KMS-11 (cell line): ENCODE measurements around the gene YPEL2.

Experiments used
- H2AFZ ChIP-seq: fragments of 200-600 bp; sonication (generic); 2 replicates; pipeline ENCODE4 v1.6.1; 2016; ENCODE audit warnings: antibody characterized with exemption, mixed run types, low read depth
- H3K27ac ChIP-seq: fragments of 200-600 bp; sonication (generic); 2 replicates; pipeline ENCODE4 v1.6.1; 2016; ENCODE audit warnings: mild to moderate bottlenecking, mixed run types
- H3K27me3 ChIP-seq: fragments of 200-600 bp; sonication (generic); 2 replicates; pipeline ENCODE4 v1.6.1; 2017; ENCODE audit warnings: mild to moderate bottlenecking, low read depth, mixed run types, moderate library complexity; ENCODE audit not compliant: insufficient read depth
- H3K36me3 ChIP-seq: fragments of 200-600 bp; sonication (generic); 2 replicates; pipeline ENCODE4 v1.6.1; 2017; ENCODE audit warnings: mild to moderate bottlenecking, mixed run types; ENCODE audit not compliant: insufficient read depth
- H3K4me1 ChIP-seq: fragments of 200-600 bp; sonication (generic); 2 replicates; pipeline ENCODE4 v1.6.1; 2016; ENCODE audit warnings: mild to moderate bottlenecking, low read depth, mixed run types; ENCODE audit not compliant: poor library complexity, severe bottlenecking
- H3K4me2 ChIP-seq: fragments of 200-600 bp; sonication (generic); 2 replicates; pipeline ENCODE4 v1.7.0; 2016; ENCODE audit warnings: mild to moderate bottlenecking, mixed run types
- H3K4me3 ChIP-seq: fragments of 200-600 bp; sonication (generic); IDR thresholded peaks from 2 replicates; pipeline ENCODE4 v1.6.1; 2017; ENCODE audit warnings: low read depth, low read length, mixed read lengths; ENCODE audit not compliant: insufficient read depth
- H3K79me2 ChIP-seq: fragments of 200-600 bp; sonication (generic); 2 replicates; pipeline ENCODE4 v1.6.1; 2016; ENCODE audit warnings: low read depth, mixed run types; ENCODE audit not compliant: insufficient read depth
- H3K9ac ChIP-seq: fragments of 200-600 bp; sonication (generic); 2 replicates; pipeline ENCODE4 v1.6.1; 2016; ENCODE audit warnings: mild to moderate bottlenecking, mixed run types
- H4K20me1 ChIP-seq: fragments of 200-600 bp; sonication (generic); 2 replicates; pipeline ENCODE4 v1.6.1; 2016; ENCODE audit warnings: mild to moderate bottlenecking, mixed run types; ENCODE audit not compliant: insufficient read depth
- CTCF ChIP-seq: fragments of 200-600 bp; sonication (generic); conservative IDR thresholded peaks from 2 replicates; pipeline ENCODE4 v1.6.1; 2017; ENCODE audit warnings: low read depth, mild to moderate bottlenecking, antibody characterized with exemption, low read length, moderate library complexity, mixed read lengths

The YPEL2 gene

GRCh38 chr17:59338498-59338897, 7.0 kb downstream of the YPEL2 start:
- Histone ChIP-seq H3K4me1 (no peaks in the 10 kb centered on the region), H3K4me2 (no peak overlapping the region), H3K4me3 (no peak overlapping the region), H2AFZ (no peak overlapping the region), H3K27ac (no peak overlapping the region), H3K79me2 (no peaks in the 10 kb centered on the region), H3K9ac (no peak overlapping the region), H4K20me1 (no peaks in the 10 kb centered on the region), H3K27me3 (no peaks in the 10 kb centered on the region), H3K36me3 (no peaks in the 10 kb centered on the region)
- no peak for TF ChIP-seq CTCF

- no peak overlapping the region for H3K4me2 ChIP-seq
Measured at GRCh38 chr17:59341922-59342321, 10.5 kb downstream of the YPEL2 start.

GRCh38 chr17:59342681-59343131, 11.3 kb downstream of the YPEL2 start:
- Histone ChIP-seq H3K27me3 (no peaks in the 10 kb centered on the region), H3K9ac (no peak overlapping the region), H3K4me2 (no peak overlapping the region), H3K36me3 (no peaks in the 10 kb centered on the region), H3K4me3 (no peak overlapping the region), H3K4me1 (no peaks in the 10 kb centered on the region), H3K27ac (no peak overlapping the region), H3K79me2 (no peaks in the 10 kb centered on the region), H2AFZ (no peak overlapping the region), H4K20me1 (no peaks in the 10 kb centered on the region)
- no peak for TF ChIP-seq CTCF

More at GRCh38 chr17:59341922-59342321, 10.5 kb downstream of the YPEL2 start:
- TF ChIP-seq CTCF, result no peak
- no peak overlapping the region for H3K27ac ChIP-seq
- H3K4me3 ChIP-seq, result no peak overlapping the region
- no peaks in the 10 kb centered on the region for H3K36me3 ChIP-seq
- H3K9ac ChIP-seq, result no peak overlapping the region
- H4K20me1 ChIP-seq, result no peaks in the 10 kb centered on the region
- no peaks in the 10 kb centered on the region for H3K4me1 ChIP-seq
- H2AFZ ChIP-seq, result no peak overlapping the region
- H3K27me3 ChIP-seq, result no peaks in the 10 kb centered on the region
- H3K79me2 ChIP-seq, result no peaks in the 10 kb centered on the region

- Histone ChIP-seq H3K27ac (no peak overlapping the region), H3K4me2 (no peak overlapping the region), H3K9ac (no peak overlapping the region), H3K36me3 (no peaks in the 10 kb centered on the region), H3K27me3 (no peaks in the 10 kb centered on the region), H3K79me2 (no peaks in the 10 kb centered on the region), H2AFZ (no peak overlapping the region), H3K4me3 (no peak overlapping the region), H4K20me1 (no peaks in the 10 kb centered on the region), H3K4me1 (no peaks in the 10 kb centered on the region)
- TF ChIP-seq CTCF, result no peak
Measured at GRCh38 chr17:59345476-59345875, 14.0 kb downstream of the YPEL2 start.
